ENCODE data around the gene RECK.

- no peak for TF ChIP-seq YY1 (IDR thresholded peaks at IDR 0.05; ENCODE audit: insufficient read depth, insufficient read length)
- no peak for TF ChIP-seq ZNF274 (IDR thresholded peaks at IDR 0.05; ENCODE audit: low read depth, low read length)
Measured at GRCh38 chr9:36036253-36036779, 397 bp upstream of the RECK start.

Data from NT2/D1 (cell line).